ENCODE results near the gene CETN3. TPM values are rescaled to one million over a fixed set of nuclear protein-coding genes. Genes with fewer than 3 reads are reported as not detected.

CETN3 gene
- total and polyA plus RNA-seq, 2 experiments from 2014 or later, result 22.1 to 107 TPM

DNA sequence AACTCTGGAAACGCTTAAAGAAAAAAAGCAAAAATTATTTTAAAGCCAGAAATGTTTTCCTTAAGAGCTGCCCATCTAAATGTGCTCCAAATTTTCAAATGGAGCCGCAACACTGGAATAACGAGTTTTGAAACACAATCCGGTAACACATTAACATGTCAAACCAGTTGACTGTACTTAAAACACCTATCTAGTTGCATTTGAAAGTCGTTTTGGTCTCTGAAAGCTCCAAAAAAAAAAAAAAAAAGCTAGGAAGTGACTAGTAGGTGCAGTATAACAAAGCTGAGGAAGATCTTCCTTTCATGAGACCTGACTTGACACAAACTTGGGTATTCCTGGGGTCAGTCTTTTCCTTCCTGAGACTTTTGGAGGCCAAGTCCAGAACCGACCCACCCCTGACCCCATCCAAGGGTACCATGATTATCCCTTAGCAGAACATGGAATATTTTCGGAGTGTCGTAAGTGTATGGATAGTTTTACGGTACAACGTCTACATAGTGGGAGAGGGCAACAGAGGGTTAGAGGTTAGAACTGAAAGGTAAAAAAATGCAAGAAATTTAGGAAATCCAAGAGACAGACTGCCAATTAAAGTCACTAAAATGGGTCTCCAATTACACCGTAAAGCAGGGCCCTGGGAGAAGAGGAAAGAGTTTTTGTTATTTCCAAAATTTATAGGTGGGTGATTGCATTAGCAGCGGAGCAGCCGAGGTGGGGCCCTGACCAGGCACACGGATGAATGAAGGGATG lies 812 bp downstream of the CETN3 start:
- Histone ChIP-seq H3K4me1 (ENCODE audit: insufficient read depth) (peaks cover 28% of the 10 kb centered on the region), H3K79me2 (replicated peaks; ENCODE audit: insufficient read depth) (peaks cover 26% of the 10 kb centered on the region; the same call in 1 of the 2 replicates), H3K27me3 (ENCODE audit: insufficient read depth) (no peaks in the 10 kb centered on the region), H3F3A (replicated peaks; ENCODE audit: low read depth) (no peaks in the 10 kb centered on the region), H3K27ac (ENCODE audit: low read depth) (peak overlapping the region; percentile 94), H3K36me3 (ENCODE audit: insufficient read depth) (peaks cover 4% of the 10 kb centered on the region; the same call in 1 of the 2 replicates), H3K4me2 (peak overlapping the region; percentile 79), H3K4me3 (peak overlapping the region; percentile 68), H3K9me2 (ENCODE audit: insufficient read depth) (no peaks in the 10 kb centered on the region), H4K20me1 (replicated peaks; ENCODE audit: insufficient read depth) (no peaks in the 10 kb centered on the region), H2AFZ (peak overlapping the region; percentile 1; the same call in 1 of the 2 replicates)
- Mint-ChIP-seq H3K4me3 (no peak overlapping the region), H3K36me3 (ENCODE audit: low read depth) (peaks cover 12% of the 10 kb centered on the region), H3K9me3 (no peaks in the 10 kb centered on the region), H3K27me3 (ENCODE audit: insufficient read depth, low read depth, poor library complexity) (peaks cover 2% of the 10 kb centered on the region), H3K4me1 (peaks cover 17% of the 10 kb centered on the region), H3K27ac (no peak overlapping the region)
- TF ChIP-seq JUNB (IDR thresholded peaks at IDR 0.05; ENCODE audit: unreplicated experiment), result no peak
- TF ChIP-seq CREB1 (CRISPR knock-in tag; IDR thresholded peaks at IDR 0.05; ENCODE audit: low read depth), result no peak
- no peak for TF ChIP-seq STAT1 (IDR thresholded peaks at IDR 0.05; ENCODE audit: unreplicated experiment)
- no peak for TF ChIP-seq EZH2 (IDR thresholded peaks at IDR 0.05; ENCODE audit: low read depth, unreplicated experiment)
- TF ChIP-seq, protein P1, sequence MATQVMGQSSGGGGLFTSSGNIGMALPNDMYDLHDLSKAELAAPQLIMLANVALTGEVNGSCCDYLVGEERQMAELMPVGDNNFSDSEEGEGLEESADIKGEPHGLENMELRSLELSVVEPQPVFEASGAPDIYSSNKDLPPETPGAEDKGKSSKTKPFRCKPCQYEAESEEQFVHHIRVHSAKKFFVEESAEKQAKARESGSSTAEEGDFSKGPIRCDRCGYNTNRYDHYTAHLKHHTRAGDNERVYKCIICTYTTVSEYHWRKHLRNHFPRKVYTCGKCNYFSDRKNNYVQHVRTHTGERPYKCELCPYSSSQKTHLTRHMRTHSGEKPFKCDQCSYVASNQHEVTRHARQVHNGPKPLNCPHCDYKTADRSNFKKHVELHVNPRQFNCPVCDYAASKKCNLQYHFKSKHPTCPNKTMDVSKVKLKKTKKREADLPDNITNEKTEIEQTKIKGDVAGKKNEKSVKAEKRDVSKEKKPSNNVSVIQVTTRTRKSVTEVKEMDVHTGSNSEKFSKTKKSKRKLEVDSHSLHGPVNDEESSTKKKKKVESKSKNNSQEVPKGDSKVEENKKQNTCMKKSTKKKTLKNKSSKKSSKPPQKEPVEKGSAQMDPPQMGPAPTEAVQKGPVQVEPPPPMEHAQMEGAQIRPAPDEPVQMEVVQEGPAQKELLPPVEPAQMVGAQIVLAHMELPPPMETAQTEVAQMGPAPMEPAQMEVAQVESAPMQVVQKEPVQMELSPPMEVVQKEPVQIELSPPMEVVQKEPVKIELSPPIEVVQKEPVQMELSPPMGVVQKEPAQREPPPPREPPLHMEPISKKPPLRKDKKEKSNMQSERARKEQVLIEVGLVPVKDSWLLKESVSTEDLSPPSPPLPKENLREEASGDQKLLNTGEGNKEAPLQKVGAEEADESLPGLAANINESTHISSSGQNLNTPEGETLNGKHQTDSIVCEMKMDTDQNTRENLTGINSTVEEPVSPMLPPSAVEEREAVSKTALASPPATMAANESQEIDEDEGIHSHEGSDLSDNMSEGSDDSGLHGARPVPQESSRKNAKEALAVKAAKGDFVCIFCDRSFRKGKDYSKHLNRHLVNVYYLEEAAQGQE (IDR thresholded peaks at IDR 0.05; ENCODE audit: unreplicated experiment), result no peak
- TF ChIP-seq ZNF331 (CRISPR knock-in tag; IDR thresholded peaks at IDR 0.05; ENCODE audit: low read depth), result no peak
- peak; percentile 29 for DNase-seq (ENCODE audit: low spot score)
- peak; percentile 9 for ATAC-seq

DNA sequence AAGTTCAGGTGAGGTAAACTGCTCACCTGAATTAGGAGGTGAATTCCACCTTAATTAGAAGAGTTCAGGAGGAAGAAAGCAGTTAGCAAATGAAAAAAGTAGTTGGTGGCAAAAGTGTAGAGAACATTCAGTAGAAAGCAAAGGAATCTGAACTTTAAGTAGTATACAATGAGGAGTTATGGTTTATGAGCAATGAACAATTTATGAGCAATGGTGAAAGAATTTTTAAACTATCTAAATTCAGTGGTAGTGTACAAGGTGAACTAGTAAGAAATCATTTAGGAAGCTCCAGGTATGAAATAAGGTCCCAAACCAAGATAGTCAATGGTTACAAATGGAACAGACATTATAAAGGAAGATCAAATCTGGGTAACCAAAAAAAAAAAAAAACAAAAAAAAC lies 3.1 kb downstream of the CETN3 start:
- H4K20me1 ChIP-seq (replicated peaks; ENCODE audit: insufficient read depth), result no peaks in the 10 kb centered on the region
- Mint-ChIP-seq H3K27ac (peak overlapping the region; percentile 20; the same call in 1 of the 2 replicates), H3K27me3 (ENCODE audit: insufficient read depth, low read depth, poor library complexity) (peaks cover 2% of the 10 kb centered on the region), H3K4me1 (peaks cover 17% of the 10 kb centered on the region), H3K36me3 (ENCODE audit: low read depth) (peaks cover 12% of the 10 kb centered on the region), H3K9me3 (no peaks in the 10 kb centered on the region), H3K4me3 (peak overlapping the region; percentile 8; the same call in 2 of the 3 replicates)
- peak overlapping the region; percentile 41 for H3K4me2 ChIP-seq
- H3K79me2 ChIP-seq (replicated peaks; ENCODE audit: insufficient read depth), result peaks cover 26% of the 10 kb centered on the region; the same call in 1 of the 2 replicates
- DNase-seq (ENCODE audit: low spot score) (no peak), ATAC-seq (no peak)
- H3K4me1 ChIP-seq (ENCODE audit: insufficient read depth), result peaks cover 28% of the 10 kb centered on the region
- no peaks in the 10 kb centered on the region for H3K9me2 ChIP-seq (ENCODE audit: insufficient read depth)
- H2AFZ ChIP-seq, result no peak overlapping the region
- H3K4me3 ChIP-seq, result peak overlapping the region; percentile 13; the same call in 1 of the 2 replicates
- peak overlapping the region; percentile 43; the same call in 1 of the 2 replicates for H3K27ac ChIP-seq (ENCODE audit: low read depth)
- H3K27me3 ChIP-seq (ENCODE audit: insufficient read depth), result no peaks in the 10 kb centered on the region
- H3F3A ChIP-seq (replicated peaks; ENCODE audit: low read depth), result no peaks in the 10 kb centered on the region
- H3K36me3 ChIP-seq (ENCODE audit: insufficient read depth), result peaks cover 4% of the 10 kb centered on the region; the same call in 1 of the 2 replicates
- no peak for TF ChIP-seq ZNF114 (CRISPR knock-in tag; IDR thresholded peaks at IDR 0.05)
- TF ChIP-seq CREB1 (CRISPR knock-in tag; IDR thresholded peaks at IDR 0.05; ENCODE audit: low read depth), result no peak
- no peak for TF ChIP-seq JUNB (IDR thresholded peaks at IDR 0.05; ENCODE audit: unreplicated experiment)
- TF ChIP-seq, protein P2, sequence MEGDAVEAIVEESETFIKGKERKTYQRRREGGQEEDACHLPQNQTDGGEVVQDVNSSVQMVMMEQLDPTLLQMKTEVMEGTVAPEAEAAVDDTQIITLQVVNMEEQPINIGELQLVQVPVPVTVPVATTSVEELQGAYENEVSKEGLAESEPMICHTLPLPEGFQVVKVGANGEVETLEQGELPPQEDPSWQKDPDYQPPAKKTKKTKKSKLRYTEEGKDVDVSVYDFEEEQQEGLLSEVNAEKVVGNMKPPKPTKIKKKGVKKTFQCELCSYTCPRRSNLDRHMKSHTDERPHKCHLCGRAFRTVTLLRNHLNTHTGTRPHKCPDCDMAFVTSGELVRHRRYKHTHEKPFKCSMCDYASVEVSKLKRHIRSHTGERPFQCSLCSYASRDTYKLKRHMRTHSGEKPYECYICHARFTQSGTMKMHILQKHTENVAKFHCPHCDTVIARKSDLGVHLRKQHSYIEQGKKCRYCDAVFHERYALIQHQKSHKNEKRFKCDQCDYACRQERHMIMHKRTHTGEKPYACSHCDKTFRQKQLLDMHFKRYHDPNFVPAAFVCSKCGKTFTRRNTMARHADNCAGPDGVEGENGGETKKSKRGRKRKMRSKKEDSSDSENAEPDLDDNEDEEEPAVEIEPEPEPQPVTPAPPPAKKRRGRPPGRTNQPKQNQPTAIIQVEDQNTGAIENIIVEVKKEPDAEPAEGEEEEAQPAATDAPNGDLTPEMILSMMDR (conservative IDR thresholded peaks at IDR 0.05; ENCODE audit: low read depth in 2 of 2), result no peak
- no peak for TF ChIP-seq NANOG (IDR thresholded peaks at IDR 0.05; ENCODE audit: borderline replicate concordance)
- TF ChIP-seq, protein P1 (IDR thresholded peaks at IDR 0.05; ENCODE audit: unreplicated experiment), result no peak
- TF ChIP-seq, protein P3, sequence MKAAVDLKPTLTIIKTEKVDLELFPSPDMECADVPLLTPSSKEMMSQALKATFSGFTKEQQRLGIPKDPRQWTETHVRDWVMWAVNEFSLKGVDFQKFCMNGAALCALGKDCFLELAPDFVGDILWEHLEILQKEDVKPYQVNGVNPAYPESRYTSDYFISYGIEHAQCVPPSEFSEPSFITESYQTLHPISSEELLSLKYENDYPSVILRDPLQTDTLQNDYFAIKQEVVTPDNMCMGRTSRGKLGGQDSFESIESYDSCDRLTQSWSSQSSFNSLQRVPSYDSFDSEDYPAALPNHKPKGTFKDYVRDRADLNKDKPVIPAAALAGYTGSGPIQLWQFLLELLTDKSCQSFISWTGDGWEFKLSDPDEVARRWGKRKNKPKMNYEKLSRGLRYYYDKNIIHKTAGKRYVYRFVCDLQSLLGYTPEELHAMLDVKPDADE (IDR thresholded peaks at IDR 0.05), result no peak
- no peak for TF ChIP-seq EZH2 (IDR thresholded peaks at IDR 0.05; ENCODE audit: low read depth, unreplicated experiment)
- no peak for TF ChIP-seq ZNF331 (CRISPR knock-in tag; IDR thresholded peaks at IDR 0.05; ENCODE audit: low read depth)
- TF ChIP-seq STAT1 (IDR thresholded peaks at IDR 0.05; ENCODE audit: unreplicated experiment), result no peak
- TF ChIP-seq POLR2AphosphoS5 (IDR thresholded peaks at IDR 0.05; ENCODE audit: low read depth), result no peak

Measured in GM23338 (cell line).